GM12873 (cell line): ENCODE data around the gene ADGRL2.

Experiments
- CTCF ChIP-seq: IDR thresholded peaks from 2 replicates; pipeline ENCODE4 v1.5.1; 2012; ENCODE audit warnings: low read depth, mild to moderate bottlenecking, moderate library complexity, low read length, control low read depth; ENCODE audit not compliant: insufficient read depth; ENCODE audit errors: missing control alignments

ADGRL2 gene

GRCh38 chr1:82018319-82018718 is 217.6 kb downstream of the ADGRL2 start:
- TF ChIP-seq CTCF: no peak

- TF ChIP-seq CTCF: no peak
Measured at GRCh38 chr1:82019508-82019907, 218.8 kb downstream of the ADGRL2 start.

DNA sequence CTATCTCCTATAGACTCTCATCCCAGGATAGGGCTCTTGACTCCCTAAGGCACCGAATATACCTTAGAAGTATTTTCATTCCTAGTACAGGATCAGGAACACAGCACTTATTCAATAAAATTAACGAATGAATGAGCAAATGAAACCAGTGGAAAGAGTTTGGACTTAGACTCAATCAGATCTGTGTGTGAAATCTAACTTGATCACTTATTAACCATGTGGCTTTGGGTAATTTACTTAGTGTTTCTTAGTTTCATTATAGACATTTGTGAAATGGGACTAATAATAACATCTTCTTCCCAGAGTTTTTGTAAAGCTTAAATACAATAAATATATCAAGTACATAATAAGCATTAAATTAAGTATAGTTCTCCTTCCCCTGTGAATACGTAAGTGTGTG is 230.1 kb downstream of the ADGRL2 start:
- TF ChIP-seq CTCF: no peak

GRCh38 chr1:82032068-82032467 is 231.3 kb downstream of the ADGRL2 start:
- TF ChIP-seq CTCF: no peak

DNA sequence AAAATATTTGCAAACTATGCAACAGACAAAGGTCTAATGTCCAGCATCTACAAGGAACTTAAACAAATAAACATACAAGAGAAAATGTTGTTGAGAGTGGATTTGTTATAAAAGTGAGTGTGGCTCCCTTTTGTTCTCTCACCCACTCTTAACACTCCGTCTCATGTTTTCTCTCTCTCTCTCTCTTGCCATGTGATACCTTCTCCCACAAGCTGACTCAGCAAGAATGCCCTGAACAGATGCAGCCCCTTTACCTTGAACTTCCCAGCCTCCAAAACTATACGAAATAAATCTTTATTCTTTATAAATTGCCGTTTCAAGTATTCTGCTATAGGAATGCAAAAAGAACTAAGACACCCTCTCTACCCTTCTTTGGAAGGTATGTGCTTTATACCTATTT is 234.1 kb downstream of the ADGRL2 start:
- TF ChIP-seq CTCF: no peak
